NCI-H2107 (cell line): ENCODE results near the gene ZBTB46.

ENCODE experiments used
- DNase-seq: peaks from one replicate; lab custom pipeline; 2025; lab: John Stamatoyannopoulos, UW

ZBTB46 gene

DNA sequence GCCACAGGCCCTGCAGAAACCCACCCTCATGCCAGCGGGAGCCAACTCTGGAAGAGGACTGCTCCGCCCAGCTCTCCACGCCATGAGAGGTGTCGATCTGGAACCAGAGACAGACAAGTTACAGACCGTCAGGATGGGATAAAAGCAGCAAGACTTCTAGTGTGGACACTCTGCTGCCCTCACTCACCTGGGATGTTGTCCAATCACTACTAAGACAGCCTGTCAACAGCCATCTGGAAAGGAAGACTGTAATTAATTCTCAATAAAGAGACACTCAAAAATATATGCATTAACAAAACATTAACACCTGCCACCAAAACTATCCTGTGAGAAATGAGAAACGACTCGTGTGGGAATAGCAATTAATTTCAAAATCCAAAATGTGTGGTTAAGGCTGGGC lies 63.2 kb downstream of the ZBTB46 start:
- no peak for DNase-seq

GRCh38 chr20:63767456-63767855 lies 63.6 kb downstream of the ZBTB46 start:
- DNase-seq: no peak

DNA sequence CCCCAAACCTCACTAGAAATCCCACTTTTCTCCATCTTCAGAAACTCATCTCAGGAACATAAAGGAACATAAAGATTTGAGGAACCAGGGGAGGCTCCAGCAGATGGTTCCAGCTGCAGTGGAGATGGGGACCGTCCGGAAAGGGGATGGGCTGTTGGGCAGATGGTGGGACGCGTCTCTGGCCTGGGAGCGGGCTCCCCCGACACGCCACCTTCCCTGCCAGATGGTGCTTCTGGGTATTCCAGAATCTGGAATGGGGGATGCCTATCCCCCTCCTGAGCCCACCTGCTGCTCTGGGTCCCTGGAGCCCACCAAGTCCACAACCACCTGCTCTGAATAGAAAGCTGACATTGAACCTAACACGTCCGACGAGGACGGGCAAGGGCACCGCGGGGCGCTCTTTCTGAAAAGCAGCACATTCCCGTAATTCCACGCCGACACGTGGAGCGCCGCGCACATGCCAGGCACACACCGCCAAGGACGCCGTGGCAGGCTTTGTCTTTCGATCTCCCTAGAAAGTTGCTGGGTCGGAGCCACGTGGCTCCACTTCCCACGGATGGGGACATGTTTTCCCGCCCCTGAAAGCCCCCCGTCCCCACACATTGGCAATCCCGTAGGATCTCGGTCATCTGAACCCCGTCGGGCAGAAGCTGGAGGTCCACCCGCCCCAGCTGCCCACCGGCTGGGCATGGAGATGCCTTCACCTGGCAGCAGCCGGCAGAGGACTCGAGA lies 64.2 kb downstream of the ZBTB46 start:
- DNase-seq: no peak

GRCh38 chr20:63765902-63766301 lies 65.2 kb downstream of the ZBTB46 start:
- DNase-seq: no peak

DNA sequence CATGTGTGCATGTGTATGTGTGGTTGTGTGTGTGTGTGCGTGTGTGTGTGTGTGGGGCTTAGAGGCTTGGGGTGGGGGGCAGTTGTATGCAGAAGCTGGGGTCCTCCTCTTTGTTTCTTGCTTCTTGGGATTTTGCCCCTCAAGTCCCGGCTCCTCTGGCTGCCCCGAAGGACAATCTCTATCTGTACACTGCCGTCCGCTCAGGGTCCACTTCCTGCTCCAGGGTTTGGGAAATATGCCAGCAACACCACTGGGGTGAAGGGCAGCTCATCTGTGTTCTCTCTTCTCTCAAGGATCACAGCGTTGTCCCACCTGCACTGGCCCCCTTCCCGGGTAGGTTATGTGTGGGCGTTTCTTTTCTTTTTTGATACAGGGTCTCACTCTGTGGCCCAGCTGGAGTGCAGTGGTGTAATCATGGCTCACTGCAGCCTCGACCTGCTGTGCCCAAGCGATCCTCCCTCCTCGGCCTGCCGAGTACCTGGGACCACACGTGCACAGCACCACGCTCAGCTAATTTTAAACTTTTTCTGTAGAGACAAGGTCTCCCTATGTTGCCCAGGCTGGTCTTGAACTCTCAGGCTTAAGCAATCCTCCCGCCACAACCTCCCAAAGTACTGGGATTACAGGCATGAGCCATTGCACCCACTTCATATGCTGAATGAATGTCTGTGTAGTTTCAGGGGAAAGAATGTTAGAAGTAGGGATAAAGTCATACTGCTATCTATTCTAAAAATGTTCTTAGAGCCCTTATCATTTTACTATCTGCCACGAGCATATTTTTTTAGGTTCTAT lies 65.8 kb downstream of the ZBTB46 start:
- DNase-seq: no peak

- no peak for DNase-seq
Observed at GRCh38 chr20:63759377-63759901, 71.6 kb downstream of the ZBTB46 start.

DNA sequence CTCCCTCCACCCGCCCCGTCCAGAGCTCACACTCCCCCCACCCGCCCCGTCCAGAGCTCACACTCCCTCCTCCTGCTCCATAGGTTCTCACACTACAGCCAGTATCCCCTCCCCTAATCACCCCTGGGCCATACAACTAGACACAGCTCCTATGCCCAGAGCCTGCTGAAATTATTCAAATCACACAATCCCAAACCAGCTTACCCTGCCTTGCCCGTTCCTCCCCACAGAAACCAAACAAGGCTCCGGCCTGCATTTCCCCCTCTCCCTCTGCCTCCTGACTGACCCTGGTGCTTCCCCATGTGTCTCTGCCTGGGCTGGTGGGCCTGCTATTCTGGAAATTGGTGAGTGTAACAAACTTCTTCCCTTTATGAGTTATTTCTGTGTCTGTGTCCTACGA lies 72.9 kb downstream of the ZBTB46 start:
- DNase-seq: no peak

DNA sequence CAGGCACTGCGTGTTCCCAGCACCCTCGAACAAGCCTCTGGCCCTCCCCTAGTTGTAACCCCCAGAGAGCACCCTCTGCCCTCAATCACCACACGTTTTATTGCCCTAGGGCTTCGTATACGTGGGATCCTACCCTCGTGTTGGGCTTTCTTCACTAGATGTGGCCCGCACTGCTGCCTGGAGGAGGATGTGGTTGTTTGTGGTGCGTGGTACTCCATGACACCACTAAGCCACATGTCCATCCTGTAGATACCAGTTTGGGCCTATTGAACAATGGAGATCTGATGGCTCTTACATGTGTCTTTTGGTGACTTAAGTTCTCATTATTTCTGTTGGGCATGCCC lies 74.4 kb downstream of the ZBTB46 start:
- DNase-seq: no peak

- DNase-seq: no peak
Observed at GRCh38 chr20:63755933-63756647, 75.0 kb downstream of the ZBTB46 start.

- no peak for DNase-seq
Observed at GRCh38 chr20:63754008-63754407, 77.1 kb downstream of the ZBTB46 start.

DNA sequence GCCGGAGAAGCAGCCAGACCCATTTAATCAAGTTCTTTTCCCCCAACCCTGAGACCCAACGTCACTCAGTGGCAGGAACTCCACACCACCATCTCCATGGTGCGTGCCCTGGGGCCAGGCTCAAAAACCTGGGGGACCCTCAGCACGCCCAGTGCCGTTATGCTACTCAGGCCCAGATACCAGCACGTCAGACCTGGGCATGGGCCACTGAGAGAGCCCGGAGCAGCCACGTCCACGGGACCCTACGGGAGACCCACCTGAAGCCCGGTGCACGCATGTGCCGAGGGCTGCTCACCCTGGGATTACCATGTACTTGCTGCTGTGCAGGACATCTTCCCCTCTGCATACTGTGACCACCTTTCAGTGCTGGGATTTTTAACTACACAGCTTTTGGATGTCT lies 77.7 kb downstream of the ZBTB46 start:
- DNase-seq: no peak

DNA sequence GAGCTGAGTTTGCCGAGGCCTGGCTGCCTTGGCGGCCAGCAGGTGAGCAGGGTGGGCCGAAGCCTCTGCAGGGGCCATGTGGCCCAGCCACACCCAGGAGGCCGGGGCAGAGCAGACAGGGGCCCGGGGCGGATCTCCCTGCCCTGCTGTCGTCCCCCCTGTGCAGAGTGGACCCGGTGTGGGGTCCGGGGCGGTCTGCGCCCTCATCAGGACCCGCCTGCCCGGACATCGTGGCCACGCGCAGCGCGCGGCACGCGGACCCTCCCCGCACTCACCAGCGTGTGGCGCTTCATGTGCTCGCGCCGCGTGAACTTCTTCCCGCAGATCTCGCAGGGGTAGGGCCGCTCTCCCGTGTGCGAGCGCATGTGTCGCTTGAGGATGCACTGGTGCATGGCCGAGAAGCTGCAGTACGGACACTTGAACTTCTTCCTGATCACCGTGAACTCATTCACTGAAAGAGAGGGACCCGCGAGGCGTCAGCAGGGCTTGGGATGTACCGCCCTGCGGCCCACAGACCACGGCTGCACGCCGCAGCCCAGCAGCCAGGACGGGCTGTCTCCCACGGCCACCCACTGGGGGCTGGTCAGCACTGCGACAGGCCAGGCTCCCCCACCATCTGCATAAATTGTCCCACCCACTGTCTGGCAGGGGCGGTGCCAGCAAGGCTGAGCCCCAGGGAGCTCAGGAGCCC lies 78.5 kb downstream of the ZBTB46 start:
- DNase-seq: no peak

GRCh38 chr20:63751471-63752271 lies 79.4 kb downstream of the ZBTB46 start:
- peak; percentile 60 for DNase-seq

DNA sequence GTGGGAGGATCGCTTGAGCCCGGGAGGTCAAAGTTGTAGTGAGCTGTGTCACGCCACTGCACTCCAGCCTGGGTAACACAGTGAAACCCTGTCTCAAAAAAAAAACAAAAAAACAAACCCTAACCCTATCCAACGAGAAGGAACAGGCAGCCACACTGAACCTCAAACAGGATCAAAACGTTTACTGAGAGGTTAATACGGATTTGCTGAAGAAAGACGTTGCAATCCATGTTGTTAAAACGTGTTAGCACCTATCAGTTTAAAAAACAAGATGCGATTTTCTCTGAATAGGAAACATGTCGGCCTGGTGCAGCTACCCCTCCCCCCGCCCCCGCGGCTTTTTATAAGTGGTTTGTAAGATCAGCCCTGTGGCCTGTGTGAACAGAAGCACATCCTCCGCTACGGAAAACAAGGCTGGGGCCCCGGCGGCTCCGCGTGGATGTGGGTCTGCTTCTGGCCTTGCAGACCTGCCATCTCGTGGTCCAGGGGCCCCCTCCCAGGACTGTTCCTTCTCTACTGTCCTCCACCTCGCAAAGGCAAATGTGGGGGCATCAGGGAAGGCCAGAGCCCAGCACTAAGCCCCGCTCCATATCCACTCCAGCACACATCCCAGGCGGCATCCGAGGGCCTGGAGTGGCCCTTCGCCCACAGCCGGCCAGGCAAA lies 80.1 kb downstream of the ZBTB46 start:
- no peak for DNase-seq

- no peak for DNase-seq
Observed at GRCh38 chr20:63749597-63750508, 81.2 kb downstream of the ZBTB46 start.

- no peak for DNase-seq
Observed at GRCh38 chr20:63748934-63749270, 82.2 kb downstream of the ZBTB46 start.

DNA sequence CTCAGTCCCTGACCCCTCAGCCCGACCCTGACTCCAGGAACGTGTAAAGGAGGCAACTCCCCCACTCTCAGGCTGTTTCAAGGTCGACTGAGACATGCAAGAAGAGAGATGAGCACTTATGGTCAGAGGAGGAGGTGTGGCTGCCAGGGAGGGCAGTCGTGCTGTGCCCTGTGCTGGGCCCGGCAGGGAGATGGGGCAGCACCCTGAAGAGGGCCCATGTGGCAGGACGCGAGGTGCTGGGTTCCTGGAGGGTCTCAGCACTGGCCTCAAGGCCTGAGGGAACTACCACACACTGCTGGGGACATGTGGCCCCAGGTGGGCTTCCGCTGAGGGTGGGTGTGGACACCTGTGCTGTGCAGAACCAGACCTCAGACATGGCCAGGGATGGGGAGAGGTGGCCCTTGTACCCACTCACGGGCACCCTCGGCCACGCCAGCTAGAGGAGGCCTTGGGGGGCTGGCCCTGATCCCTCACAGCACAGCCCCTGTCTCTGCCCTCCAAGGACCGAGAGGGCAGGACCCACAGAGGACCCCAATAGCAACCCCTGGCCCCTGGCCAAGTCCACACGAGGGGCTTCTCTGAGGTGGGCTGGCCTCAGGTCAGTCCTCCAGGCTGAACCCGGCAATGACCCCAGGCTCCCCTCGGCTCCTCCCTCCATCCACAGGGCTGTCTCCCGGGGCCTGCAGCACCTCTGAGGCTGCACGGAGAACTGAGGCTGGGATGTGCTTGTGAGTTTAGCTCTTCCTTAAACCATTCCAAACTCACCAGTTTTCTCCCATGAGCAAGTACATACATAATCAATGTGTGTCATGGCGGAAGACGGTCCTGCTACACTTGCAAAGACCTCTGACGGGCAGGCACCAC lies 82.8 kb downstream of the ZBTB46 start:
- no peak for DNase-seq

- no peak for DNase-seq
Observed at GRCh38 chr20:63747622-63748069, 83.4 kb downstream of the ZBTB46 start.
